K562 (cell line): ENCODE data around the gene PPP6R1. TPM values are rescaled to one million over a fixed set of nuclear protein-coding genes. Genes with fewer than 3 reads are reported as not detected.

Experiments used
- CBX3 ChIP-seq, 2 experiments: IDR thresholded peaks; 1 replicate in 1 of 2; 2 replicates in 1 of 2; pipeline ENCODE4 v1.6.1; 2012; ENCODE audit warnings: inconsistent platforms in 2 of 2, low read length in 2 of 2, borderline replicate concordance in 1 of 2, control low read depth in 1 of 2
- EHMT2 ChIP-seq: fragments of 450-650 bp; IDR thresholded peaks from 2 replicates; pipeline ENCODE4 v1.6.1; 2018; ENCODE audit warnings: antibody characterized with exemption
- ETV5 ChIP-seq: sonication (generic); formaldehyde crosslinking; IDR thresholded peaks from 2 replicates; pipeline ENCODE4 v1.4.0; 2020; ENCODE audit warnings: low read depth, mild to moderate bottlenecking, missing genetic modification reagents
- GATAD2A ChIP-seq: fragments of 450-650 bp; IDR thresholded peaks from 2 replicates; pipeline ENCODE4 v1.6.1; 2017
- HCFC1 ChIP-seq: IDR thresholded peaks from 2 replicates; pipeline ENCODE4 v1.6.1; 2012; ENCODE audit warnings: low read depth, low read length, improper control_type of control experiment
- KLF10 ChIP-seq: fragments of 250-450 bp; sonication (Bioruptor Pico); IDR thresholded peaks from 2 replicates; pipeline ENCODE4 v1.6.1; 2021; ENCODE audit warnings: matching md5 sums
- MAZ ChIP-seq, 2 experiments: fragments of 450-650 bp in 1 of 2; sonication (generic) in 1 of 2; formaldehyde crosslinking; IDR thresholded peaks in 1 of 2; conservative IDR thresholded peaks in 1 of 2; 2 replicates each; pipeline versions ENCODE4 v1.4.0 to v1.5.0; 2020; ENCODE audit warnings: mild to moderate bottlenecking in 1 of 2, missing genetic modification reagents in 1 of 2
- MCM7 ChIP-seq, 2 experiments: fragments of 450-650 bp; IDR thresholded peaks; 2 replicates each; pipeline ENCODE4 v1.6.1; 2016 to 2018
- MEIS2 ChIP-seq: fragments of 450-650 bp; IDR thresholded peaks from 2 replicates; pipeline ENCODE4 v1.6.1; 2014; ENCODE audit warnings: mild to moderate bottlenecking; ENCODE audit not compliant: partially characterized antibody
- MTA1 ChIP-seq: fragments of 450-650 bp; IDR thresholded peaks from 2 replicates; pipeline ENCODE4 v1.6.1; 2017; ENCODE audit warnings: borderline replicate concordance
- PML ChIP-seq: IDR thresholded peaks from 2 replicates; pipeline ENCODE4 v1.6.1; 2012; ENCODE audit warnings: low read length, inconsistent platforms
- RAD21 ChIP-seq, 2 experiments: fragments of 250-450 bp in 1 of 2; fragments of 450-650 bp in 1 of 2; sonication (Bioruptor Pico) in 1 of 2; formaldehyde crosslinking in 1 of 2; IDR thresholded peaks in 1 of 2; conservative IDR thresholded peaks in 1 of 2; 2 replicates each; pipeline versions ENCODE4 v1.4.0 to v1.8.0; 2020 to 2022; ENCODE audit warnings: mild to moderate bottlenecking in 2 of 2, moderate library complexity in 1 of 2
- RBM17 ChIP-seq: fragments of 200-400 bp; formaldehyde crosslinking; IDR thresholded peaks from 2 replicates; pipeline ENCODE4 v1.6.1; 2017; ENCODE audit warnings: low read depth, mild to moderate bottlenecking, low read length, borderline replicate concordance
- TAF7 ChIP-seq: fragments of 450-650 bp; IDR thresholded peaks from 2 replicates; pipeline ENCODE4 v1.6.1; 2016; ENCODE audit warnings: missing genetic modification characterization, missing compliant biosample characterization
- ZKSCAN3 ChIP-seq: fragments of 250-450 bp; sonication (Bioruptor Pico); IDR thresholded peaks from 2 replicates; pipeline ENCODE4 v1.4.0; 2020
- ZNF668 ChIP-seq: fragments of 250-450 bp; sonication (Bioruptor Pico); IDR thresholded peaks from 2 replicates; pipeline ENCODE4 v1.8.0; 2022; ENCODE audit warnings: mild to moderate bottlenecking, inconsistent platforms
- ZSCAN29 ChIP-seq: fragments of 450-650 bp; IDR thresholded peaks from 2 replicates; pipeline ENCODE4 v1.6.1; 2017
- ZSCAN32 ChIP-seq: fragments of 450-650 bp; formaldehyde crosslinking; IDR thresholded peaks from 2 replicates; pipeline ENCODE4 v1.4.0; 2020; ENCODE audit warnings: mild to moderate bottlenecking, moderate library complexity
- polyA plus RNA-seq, 8 experiments: library from polyadenylated mRNA; depleted of rRNA in 4 of 8; stranded (reverse) in 5 of 8; unstranded in 3 of 8; fragments of >200 nt; fragmentation: Nextera tagmentation in 2 of 8; fragmentation: Illumina TruSeq in 1 of 8; extraction: Ambion mirVana in 2 of 8; extraction: Trizol in 1 of 8; gene quantifications; 2 replicates each; pipeline versions ENCODE4 v1.2.1 to v1.2.3, GENCODE V29; 2011 to 2014; ENCODE audit warnings: inconsistent platforms in 1 of 8, missing spikeins in 1 of 8
- total RNA-seq, 7 experiments: library from RNA; depleted of rRNA in 6 of 7; stranded (reverse); fragments of >200 nt in 6 of 7; fragmentation: Illumina TruSeq in 2 of 7; extraction: Trizol in 2 of 7; gene quantifications; 2 replicates each; pipeline versions ENCODE4 v1.2.1 to v1.2.3, GENCODE V29; 2011 to 2021; ENCODE audit warnings: low replicate concordance in 1 of 7
- TF ChIP-seq, protein P1 (sequence below): sonication (generic); formaldehyde crosslinking; IDR thresholded peaks from 2 replicates; pipeline ENCODE4 v1.8.1; 2023; ENCODE audit warnings: mild to moderate bottlenecking, missing genetic modification reagents
- TF ChIP-seq, protein P2 (sequence below): fragments of 250-450 bp; sonication (Bioruptor Pico); IDR thresholded peaks from 2 replicates; pipeline ENCODE4 v1.8.0; 2022; ENCODE audit warnings: moderate library complexity, mild to moderate bottlenecking, inconsistent platforms
- TF ChIP-seq, protein P3 (sequence below): fragments of 450-650 bp; formaldehyde crosslinking; IDR thresholded peaks from 2 replicates; pipeline ENCODE4 v1.4.0; 2022; ENCODE audit warnings: missing genetic modification characterization
- TF ChIP-seq, protein P4 (sequence below): sonication (generic); formaldehyde crosslinking; IDR thresholded peaks from 2 replicates; pipeline ENCODE4 v1.8.0; 2023; ENCODE audit warnings: mild to moderate bottlenecking, missing genetic modification reagents

PPP6R1 gene
- total and polyA plus RNA-seq, 9 of the 15 experiments (the other 6 are each of a cell fraction or from before 2014, with no cell fraction given), result 0.48 to 135 (median 37.2) TPM

DNA sequence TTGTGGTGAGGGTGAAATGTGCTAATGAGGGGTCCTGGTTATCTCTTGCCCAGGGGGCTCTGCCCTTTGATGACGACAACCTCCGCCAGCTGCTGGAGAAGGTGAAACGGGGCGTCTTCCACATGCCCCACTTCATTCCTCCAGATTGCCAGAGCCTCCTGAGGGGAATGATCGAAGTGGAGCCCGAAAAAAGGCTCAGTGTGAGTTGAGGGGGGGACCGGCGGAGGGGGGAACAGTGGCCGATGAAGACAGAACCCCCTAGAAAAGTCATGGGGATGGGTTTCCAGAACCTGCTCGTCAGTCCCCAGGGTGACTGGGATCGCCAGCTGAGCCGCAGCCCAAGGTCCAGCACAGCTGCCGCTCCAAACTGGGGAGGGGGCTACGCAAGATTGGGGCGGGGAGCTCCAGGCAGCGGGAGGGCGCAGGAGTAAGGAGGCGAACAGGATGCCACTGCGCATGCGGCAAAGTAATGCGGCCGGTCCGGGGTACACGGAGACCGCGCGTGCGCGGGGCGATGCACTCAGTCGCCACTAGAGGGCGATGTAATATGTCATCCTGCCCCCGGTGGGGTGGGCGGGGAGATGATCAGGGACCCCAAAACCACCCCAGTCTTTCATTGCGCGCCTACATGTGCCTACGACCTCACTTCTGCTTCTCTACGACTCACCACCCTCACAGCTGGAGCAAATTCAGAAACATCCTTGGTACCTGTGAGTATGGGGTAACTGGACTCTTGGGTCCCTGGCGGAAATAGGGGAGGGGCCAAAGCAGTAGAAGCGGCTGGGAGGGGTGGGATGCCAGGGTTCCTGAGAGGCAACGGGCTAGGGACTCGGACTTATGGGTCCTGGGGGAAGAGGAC is 42.9 kb upstream of the PPP6R1 start (continued):
- TF ChIP-seq EHMT2 (no peak), ZSCAN32 (CRISPR knock-in tag) (no peak), RAD21 (CRISPR knock-in tag; conservative IDR thresholded peaks at IDR 0.05 in 1 of 2, IDR thresholded peaks at IDR 0.05 in 1 of 2) (peak; percentile 43 to 67), KLF10 (CRISPR knock-in tag) (no peak), HCFC1 (peak; percentile 49; the same call in 1 of the 2 replicates), ETV5 (CRISPR knock-in tag) (no peak; the same call in 1 of the 2 replicates), GATAD2A (peak; percentile 84; the same call in 1 of the 2 replicates), MTA1 (0 out of 2 replicates have a peak, but pooled peaks have one; percentile 31), MCM7 (IDR thresholded peaks at IDR 0.05) (no peak), TAF7 (tag) (no peak), ZKSCAN3 (CRISPR knock-in tag) (no peak), MAZ (CRISPR knock-in tag; conservative IDR thresholded peaks at IDR 0.05 in 1 of 2, IDR thresholded peaks at IDR 0.05 in 1 of 2) (peak; percentile 50 to 90; a peak in 3 of 4 replicates), CBX3 (IDR thresholded peaks at IDR 0.05; ENCODE audit: borderline replicate concordance in 1 of 2, low read length in 2 of 2) (0 out of 3 replicates have a peak, but pooled peaks of 1 of the 2 experiments have one; percentile 26), MEIS2 (peak; percentile 80), ZNF668 (CRISPR knock-in tag) (no peak), RBM17 (no peak), PML (no peak), ZSCAN29 (no peak)
- TF ChIP-seq, protein P1, sequence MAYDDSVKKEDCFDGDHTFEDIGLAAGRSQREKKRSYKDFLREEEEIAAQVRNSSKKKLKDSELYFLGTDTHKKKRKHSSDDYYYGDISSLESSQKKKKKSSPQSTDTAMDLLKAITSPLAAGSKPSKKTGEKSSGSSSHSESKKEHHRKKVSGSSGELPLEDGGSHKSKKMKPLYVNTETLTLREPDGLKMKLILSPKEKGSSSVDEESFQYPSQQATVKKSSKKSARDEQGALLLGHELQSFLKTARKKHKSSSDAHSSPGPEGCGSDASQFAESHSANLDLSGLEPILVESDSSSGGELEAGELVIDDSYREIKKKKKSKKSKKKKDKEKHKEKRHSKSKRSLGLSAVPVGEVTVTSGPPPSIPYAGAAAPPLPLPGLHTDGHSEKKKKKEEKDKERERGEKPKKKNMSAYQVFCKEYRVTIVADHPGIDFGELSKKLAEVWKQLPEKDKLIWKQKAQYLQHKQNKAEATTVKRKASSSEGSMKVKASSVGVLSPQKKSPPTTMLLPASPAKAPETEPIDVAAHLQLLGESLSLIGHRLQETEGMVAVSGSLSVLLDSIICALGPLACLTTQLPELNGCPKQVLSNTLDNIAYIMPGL (CRISPR knock-in tag), result peak; percentile 69; the same call in 1 of the 2 replicates
- TF ChIP-seq, protein P2, sequence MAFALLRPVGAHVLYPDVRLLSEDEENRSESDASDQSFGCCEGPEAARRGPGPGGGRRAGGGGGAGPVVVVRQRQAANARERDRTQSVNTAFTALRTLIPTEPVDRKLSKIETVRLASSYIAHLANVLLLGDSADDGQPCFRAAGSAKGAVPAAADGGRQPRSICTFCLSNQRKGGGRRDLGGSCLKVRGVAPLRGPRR (CRISPR knock-in tag), result 0 out of 2 replicates have a peak, but pooled peaks have one; percentile 27
- TF ChIP-seq, protein P3, sequence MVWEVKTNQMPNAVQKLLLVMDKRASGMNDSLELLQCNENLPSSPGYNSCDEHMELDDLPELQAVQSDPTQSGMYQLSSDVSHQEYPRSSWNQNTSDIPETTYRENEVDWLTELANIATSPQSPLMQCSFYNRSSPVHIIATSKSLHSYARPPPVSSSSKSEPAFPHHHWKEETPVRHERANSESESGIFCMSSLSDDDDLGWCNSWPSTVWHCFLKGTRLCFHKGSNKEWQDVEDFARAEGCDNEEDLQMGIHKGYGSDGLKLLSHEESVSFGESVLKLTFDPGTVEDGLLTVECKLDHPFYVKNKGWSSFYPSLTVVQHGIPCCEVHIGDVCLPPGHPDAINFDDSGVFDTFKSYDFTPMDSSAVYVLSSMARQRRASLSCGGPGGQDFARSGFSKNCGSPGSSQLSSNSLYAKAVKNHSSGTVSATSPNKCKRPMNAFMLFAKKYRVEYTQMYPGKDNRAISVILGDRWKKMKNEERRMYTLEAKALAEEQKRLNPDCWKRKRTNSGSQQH, result 0 out of 2 replicates have a peak, but pooled peaks have one; percentile 29
- TF ChIP-seq, protein P4, sequence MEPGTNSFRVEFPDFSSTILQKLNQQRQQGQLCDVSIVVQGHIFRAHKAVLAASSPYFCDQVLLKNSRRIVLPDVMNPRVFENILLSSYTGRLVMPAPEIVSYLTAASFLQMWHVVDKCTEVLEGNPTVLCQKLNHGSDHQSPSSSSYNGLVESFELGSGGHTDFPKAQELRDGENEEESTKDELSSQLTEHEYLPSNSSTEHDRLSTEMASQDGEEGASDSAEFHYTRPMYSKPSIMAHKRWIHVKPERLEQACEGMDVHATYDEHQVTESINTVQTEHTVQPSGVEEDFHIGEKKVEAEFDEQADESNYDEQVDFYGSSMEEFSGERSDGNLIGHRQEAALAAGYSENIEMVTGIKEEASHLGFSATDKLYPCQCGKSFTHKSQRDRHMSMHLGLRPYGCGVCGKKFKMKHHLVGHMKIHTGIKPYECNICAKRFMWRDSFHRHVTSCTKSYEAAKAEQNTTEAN, result no peak
